ENCODE measurements around the gene CDK4. TPM values are rescaled to one million over a fixed set of nuclear protein-coding genes. Genes with fewer than 3 reads are reported as not detected.
A peak's percentile ranks its signal among the peaks of the same experiment; 100 is the strongest.

CDK4 gene
- total and polyA plus RNA-seq, 2 of the 13 experiments (the other 11 are each of a cell fraction or from before 2014, with no cell fraction given): 191 to 209 TPM

DNA sequence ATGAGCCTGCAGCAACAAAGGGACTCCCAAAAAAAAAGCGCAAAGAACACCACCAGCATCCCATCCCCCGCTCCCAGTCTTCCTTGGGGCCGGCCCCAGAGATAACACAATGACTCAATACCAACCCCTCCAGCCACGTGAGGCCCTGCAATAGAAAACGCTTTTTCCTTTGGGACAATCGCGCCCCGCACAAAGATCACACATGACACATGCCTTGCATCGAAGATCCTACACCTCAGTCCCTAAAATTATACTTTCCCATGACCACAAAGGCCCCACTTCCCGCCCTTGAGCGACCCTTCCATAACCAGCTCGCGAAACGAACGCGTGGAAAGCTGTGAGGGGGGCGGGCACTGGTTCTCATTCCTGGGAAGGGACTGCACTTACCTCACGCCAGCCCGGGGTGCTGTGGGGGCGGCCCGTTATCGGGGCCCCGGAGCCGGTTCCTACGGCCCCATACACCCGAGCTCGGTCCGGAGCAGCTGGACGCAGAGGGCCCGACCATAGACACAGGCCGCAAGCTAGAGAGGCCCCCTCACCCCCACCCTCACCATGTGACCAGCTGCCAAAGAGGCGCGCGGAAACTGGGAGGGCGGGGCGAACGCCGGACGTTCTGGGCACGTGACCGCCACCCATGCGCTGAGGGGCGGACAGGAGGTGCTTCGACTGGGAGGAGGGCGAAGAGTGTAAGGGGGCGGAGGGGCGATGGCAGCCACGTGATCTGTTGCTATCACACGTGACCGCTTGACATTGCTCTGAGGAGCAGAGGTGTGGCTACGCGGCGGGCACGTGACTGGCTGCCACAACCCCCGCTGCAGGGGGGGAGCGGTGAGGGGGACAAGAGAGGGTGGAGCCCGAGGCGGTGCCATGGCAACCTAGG is at the start of gene CDK4 (continued):
- TF ChIP-seq FUBP1 (CRISPR knock-in tag; IDR thresholded peaks at IDR 0.05; ENCODE audit: borderline replicate concordance) (no peak), ZSCAN20 (CRISPR knock-in tag; IDR thresholded peaks at IDR 0.05; ENCODE audit: borderline replicate concordance) (0 out of 2 replicates have a peak, but pooled peaks have one; percentile 41), ZNF367 (CRISPR knock-in tag; IDR thresholded peaks at IDR 0.05; ENCODE audit: borderline replicate concordance) (peak; percentile 82; the same call in 1 of the 2 replicates), ZNF160 (CRISPR knock-in tag; IDR thresholded peaks at IDR 0.05) (peak; percentile 9; the same call in 1 of the 2 replicates), RXRB (CRISPR knock-in tag; IDR thresholded peaks at IDR 0.05; ENCODE audit: borderline replicate concordance) (peak; percentile 81), ZNF784 (CRISPR knock-in tag; IDR thresholded peaks at IDR 0.05; ENCODE audit: borderline replicate concordance) (peak; percentile 62), NFKB2 (CRISPR knock-in tag; IDR thresholded peaks at IDR 0.05; ENCODE audit: borderline replicate concordance) (peak; percentile 97; the same call in 1 of the 2 replicates), ZNF557 (CRISPR knock-in tag; IDR thresholded peaks at IDR 0.05) (no peak), ZFP41 (CRISPR knock-in tag; IDR thresholded peaks at IDR 0.05; ENCODE audit: borderline replicate concordance) (peak; percentile 88; the same call in 1 of the 2 replicates), ZNF577 (CRISPR knock-in tag; IDR thresholded peaks at IDR 0.05; ENCODE audit: borderline replicate concordance, low read depth) (peak; percentile 91; the same call in 1 of the 2 replicates), USF2 (IDR thresholded peaks at IDR 0.05; ENCODE audit: low read depth, low read length) (peak; percentile 100), USF2 (CRISPR knock-in tag; IDR thresholded peaks at IDR 0.05; ENCODE audit: borderline replicate concordance) (peak; percentile 100), ZNF883 (CRISPR knock-in tag; IDR thresholded peaks at IDR 0.05; ENCODE audit: not compliant biosample characterization) (peak; percentile 96), TBX2 (CRISPR knock-in tag; IDR thresholded peaks at IDR 0.05; ENCODE audit: borderline replicate concordance) (peak; percentile 96), HNF4A (CRISPR knock-in tag; IDR thresholded peaks at IDR 0.05) (no peak), ZNF556 (CRISPR knock-in tag; IDR thresholded peaks at IDR 0.05; ENCODE audit: borderline replicate concordance) (peak; percentile 96), REPIN1 (CRISPR knock-in tag; IDR thresholded peaks at IDR 0.05; ENCODE audit: borderline replicate concordance, low read depth) (peak; percentile 79; the same call in 1 of the 2 replicates), MYNN (CRISPR knock-in tag; IDR thresholded peaks at IDR 0.05; ENCODE audit: low read depth) (no peak), ZNF205 (CRISPR knock-in tag; IDR thresholded peaks at IDR 0.05) (0 out of 2 replicates have a peak, but pooled peaks have one; percentile 49), POLR2A (IDR thresholded peaks at IDR 0.05; ENCODE audit: insufficient read depth in 1 of 2, low read depth in 2 of 2, low read length in 2 of 2) (peak; percentile 75 to 80)
- TF ChIP-seq, protein P1, sequence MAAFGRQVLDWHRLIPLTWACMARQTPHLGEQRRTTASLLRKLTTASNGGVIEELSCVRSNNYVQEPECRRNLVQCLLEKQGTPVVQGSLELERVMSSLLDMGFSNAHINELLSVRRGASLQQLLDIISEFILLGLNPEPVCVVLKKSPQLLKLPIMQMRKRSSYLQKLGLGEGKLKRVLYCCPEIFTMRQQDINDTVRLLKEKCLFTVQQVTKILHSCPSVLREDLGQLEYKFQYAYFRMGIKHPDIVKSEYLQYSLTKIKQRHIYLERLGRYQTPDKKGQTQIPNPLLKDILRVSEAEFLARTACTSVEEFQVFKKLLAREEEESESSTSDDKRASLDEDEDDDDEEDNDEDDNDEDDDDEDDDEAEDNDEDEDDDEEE (CRISPR knock-in tag; IDR thresholded peaks at IDR 0.05): peak; percentile 87; the same call in 1 of the 2 replicates
